Breast epithelium (tissue), 3 donors: ENCODE measurements around the gene RTN4R.

Source experiments
- CTCF ChIP-seq, 3 donors: fragments of 450-650 bp; IDR thresholded peaks; one replicate each; pipeline ENCODE4 v1.5.1; 2016 to 2017; ENCODE audit warnings: antibody characterized with exemption in 3 of 3, mild to moderate bottlenecking in 3 of 3, moderate library complexity in 3 of 3
- POLR2A ChIP-seq: fragments of 450-650 bp; IDR thresholded peaks from one replicate; pipeline ENCODE4 v1.6.1; 2016; ENCODE audit warnings: antibody characterized with exemption, mild to moderate bottlenecking, moderate library complexity
- POLR2AphosphoS5 ChIP-seq, 3 donors: sonication (generic); formaldehyde crosslinking; IDR thresholded peaks; one replicate each; pipeline ENCODE4 v1.6.1; 2017; ENCODE audit warnings: antibody characterized with exemption in 3 of 3

GRCh38 chr22:20264614-20265452 lies 3.3 kb downstream of the RTN4R start:
- TF ChIP-seq CTCF (IDR thresholded peaks at IDR 0.05) (no peak), POLR2AphosphoS5 (IDR thresholded peaks at IDR 0.05) (no peak), POLR2A (no peak)
